Retina (tissue), 1 donor: ENCODE measurements around the gene TNFAIP1.
"Not testable (repeated sequence)": the region's sequence is repeated elsewhere in the genome, so short reads cannot be mapped to it uniquely, and the experiment has no call there.

Experiments
- DNase-seq: peaks from one replicate; pipeline ENCODE4 v3.0.0-alpha.2; 2016

Gene TNFAIP1

DNA sequence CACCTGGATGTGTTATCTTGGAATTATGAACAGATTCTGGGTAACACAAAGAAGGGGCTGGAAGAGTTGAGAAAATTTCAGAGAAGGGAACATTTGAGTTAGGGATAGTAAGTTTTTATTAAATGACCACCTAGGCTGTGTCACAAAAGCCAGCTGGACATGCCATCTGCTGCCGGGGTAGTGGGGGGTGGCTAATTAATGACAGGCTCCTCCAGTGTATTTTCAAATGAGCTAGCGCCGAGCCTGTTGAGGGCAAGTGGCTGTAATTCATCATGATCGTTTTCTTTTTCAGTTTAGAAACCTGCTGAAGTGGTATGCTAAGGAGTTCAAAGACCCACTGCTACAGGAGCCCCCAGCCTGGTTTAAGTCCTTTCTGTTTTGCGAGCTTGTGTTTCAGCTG is 10.3 kb upstream of the TNFAIP1 start:
- peak; percentile 17 for DNase-seq

- no peak for DNase-seq
These were observed 9.4 kb upstream of the TNFAIP1 start for GRCh38 chr17:28326114-28326513.

GRCh38 chr17:28327031-28327607 is 8.4 kb upstream of the TNFAIP1 start:
- DNase-seq: no peak

DNA sequence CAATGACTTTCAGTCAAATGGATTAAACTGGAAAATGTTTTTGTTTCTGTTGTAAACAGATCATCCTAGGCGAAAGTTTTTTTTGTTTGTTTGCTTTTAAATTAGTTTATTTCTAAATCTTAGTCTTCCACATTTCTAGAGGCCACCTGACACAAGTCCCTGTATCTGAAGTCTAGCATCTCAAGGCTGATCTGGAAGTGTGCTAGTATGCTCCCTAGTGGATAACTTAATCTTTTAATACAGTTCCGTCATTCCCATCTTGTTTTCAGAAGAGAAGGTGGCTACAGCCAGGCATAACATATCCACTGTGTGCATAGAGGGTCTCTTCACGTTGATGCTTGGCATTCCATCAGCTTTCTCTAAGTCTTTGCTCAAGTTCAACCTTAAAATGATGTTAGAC is 7.9 kb upstream of the TNFAIP1 start:
- DNase-seq: no peak

GRCh38 chr17:28328325-28328724 is 7.2 kb upstream of the TNFAIP1 start:
- no peak for DNase-seq

DNA sequence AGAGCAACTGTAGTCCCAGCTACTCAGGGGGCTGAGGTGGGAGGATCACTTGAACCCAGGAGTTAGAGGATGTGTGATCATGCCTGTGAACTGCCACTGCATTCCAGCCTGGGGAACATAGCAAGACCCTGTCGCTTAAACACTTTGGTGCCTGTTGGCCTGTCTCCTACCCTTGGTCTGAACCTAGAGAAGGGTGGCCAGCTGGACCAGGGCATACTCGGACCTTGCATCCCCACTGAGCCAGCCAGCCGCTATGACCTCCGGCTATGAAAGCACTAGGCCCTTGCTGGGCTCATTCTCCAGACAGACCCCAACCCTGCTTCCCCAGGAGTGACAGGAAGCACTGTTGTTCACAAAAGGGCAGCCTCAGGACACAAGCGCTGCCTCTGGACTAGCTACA is 4.9 kb upstream of the TNFAIP1 start:
- DNase-seq: no peak

DNA sequence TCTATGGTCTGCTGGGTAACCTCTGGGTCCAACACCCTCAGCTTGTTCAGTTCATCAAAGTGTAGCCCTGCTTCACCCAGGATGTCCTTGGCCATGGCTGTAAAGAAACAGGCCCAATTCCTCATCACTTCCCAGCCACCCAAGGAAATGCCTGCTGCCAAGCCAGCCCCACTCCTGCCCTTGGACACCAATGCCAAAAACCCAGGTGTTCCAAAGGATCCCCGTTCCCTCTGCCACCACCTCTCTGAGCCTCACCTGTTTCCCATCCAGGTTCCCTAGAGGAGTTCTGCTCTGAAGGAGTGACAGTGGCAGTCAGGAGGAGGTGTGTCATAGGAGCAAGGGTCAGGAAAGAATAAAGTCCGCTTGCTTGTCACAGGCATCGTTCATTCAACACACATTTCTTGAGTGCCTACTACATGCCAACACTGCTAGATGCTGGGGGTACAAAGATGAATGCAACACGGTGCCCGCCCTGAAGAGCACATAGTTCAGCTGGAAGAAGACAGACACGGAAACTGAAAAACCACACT is 3.6 kb upstream of the TNFAIP1 start:
- DNase-seq: no peak

- DNase-seq: no peak
These were observed 2.3 kb upstream of the TNFAIP1 start for GRCh38 chr17:28333083-28333746.

DNA sequence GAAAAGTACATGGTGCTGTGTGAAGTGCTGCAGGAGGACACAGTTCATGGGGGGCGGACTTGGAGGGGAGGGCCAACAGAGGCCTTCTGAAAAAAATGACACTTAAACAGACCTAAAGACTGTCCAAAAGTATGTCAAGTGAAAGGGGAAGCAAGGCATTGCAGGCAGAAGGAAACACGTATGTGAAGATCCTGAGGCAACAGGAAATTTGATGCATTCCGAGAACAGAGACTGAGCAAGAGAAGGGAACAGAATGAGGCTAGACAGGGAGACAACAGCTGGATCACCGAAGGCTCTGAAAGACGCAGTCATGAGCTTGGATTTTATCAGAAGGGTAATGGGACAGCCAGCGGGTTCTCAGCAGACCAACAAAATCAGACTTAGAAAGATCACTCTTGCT is 1.4 kb upstream of the TNFAIP1 start:
- no peak for DNase-seq

- no peak for DNase-seq
These were observed 828 bp upstream of the TNFAIP1 start for GRCh38 chr17:28334666-28335200.

DNA sequence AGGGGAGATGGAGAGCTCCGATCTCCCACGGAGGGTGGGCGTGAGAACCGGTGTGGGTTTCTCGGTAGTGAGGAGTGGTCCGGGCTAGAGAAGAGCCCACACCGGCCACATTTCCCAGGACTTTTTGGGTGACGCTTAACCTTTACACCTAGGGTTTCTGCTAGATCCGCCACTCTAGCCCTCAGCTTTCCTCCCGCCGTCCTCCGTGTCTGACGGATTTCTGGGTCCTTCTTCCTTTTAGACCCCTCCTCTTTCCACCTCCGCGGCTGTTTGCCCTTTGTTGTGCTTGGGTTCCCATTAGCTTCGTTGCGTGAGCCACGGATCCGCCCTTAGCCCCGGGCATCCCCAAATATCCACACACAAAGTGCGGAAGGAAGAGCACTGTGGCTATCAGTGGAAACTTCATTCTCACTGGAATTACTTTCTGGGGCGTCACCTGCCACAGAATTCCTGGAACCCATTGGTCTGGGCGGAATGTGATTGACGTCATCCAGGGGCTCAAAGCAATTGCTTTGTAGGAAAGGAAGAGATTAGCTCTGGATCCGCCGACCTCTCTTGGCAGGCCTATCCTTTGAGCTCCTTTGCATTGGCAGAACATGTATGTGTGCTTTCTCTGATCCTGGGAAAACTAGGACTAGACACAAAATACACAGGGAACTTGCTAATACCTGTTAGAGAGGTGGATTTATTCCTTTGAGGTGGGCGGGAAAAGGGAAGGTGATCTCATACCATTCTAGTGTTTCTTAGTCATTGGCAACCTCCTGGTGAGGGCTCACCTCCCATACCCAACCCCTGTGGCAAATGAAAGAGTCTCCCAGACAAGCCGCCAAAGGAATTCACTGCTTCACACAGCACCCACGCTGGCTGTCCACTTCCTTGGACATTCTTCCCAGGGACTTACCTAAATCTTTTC is 654 bp downstream of the TNFAIP1 start:
- DNase-seq: no peak

GRCh38 chr17:28338056-28338768 is 2.7 kb downstream of the TNFAIP1 start:
- DNase-seq: no peak

DNA sequence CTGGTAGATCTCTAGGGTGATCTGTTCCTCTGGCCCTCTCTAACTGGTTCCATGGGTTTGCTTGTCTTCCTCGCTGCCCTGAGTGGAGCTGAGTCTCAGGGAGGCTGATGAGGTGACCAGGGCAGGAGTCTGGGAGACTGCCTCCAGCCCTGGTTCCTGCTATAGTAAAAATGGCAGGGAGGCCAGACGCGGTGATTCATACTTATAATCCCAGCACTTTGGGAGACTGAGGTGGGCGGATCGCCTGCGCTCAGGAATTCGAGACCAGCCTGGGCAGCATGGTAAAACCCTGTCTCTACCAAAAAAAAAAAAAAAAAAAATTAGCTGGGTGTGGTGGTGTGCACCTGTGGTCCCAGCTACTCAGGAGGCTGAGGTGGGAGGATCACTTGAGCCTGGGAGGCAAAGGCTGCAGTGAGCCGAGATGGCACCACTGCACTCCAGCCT is 3.2 kb downstream of the TNFAIP1 start:
- DNase-seq: not testable (repeated sequence)

DNA sequence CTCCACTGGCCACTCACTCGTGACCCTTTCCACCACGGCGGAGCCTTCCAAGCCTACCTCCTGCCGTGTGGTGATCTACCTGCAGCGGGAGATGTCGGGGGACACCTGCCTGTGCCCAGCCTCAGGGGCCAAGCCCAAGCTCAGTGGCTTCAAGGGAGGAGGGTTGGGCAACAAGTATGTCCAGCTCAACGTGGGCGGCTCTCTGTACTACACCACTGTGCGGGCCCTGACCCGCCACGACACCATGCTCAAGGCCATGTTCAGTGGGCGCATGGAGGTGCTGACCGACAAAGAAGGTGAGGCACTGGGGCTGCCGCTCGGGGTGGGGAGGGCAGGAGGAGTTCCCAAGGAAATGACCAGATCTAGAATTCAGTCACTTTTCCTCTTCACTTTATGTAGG is 3.9 kb downstream of the TNFAIP1 start:
- DNase-seq: no peak

- DNase-seq: no peak
These were observed 4.8 kb downstream of the TNFAIP1 start for GRCh38 chr17:28340374-28340773.

DNA sequence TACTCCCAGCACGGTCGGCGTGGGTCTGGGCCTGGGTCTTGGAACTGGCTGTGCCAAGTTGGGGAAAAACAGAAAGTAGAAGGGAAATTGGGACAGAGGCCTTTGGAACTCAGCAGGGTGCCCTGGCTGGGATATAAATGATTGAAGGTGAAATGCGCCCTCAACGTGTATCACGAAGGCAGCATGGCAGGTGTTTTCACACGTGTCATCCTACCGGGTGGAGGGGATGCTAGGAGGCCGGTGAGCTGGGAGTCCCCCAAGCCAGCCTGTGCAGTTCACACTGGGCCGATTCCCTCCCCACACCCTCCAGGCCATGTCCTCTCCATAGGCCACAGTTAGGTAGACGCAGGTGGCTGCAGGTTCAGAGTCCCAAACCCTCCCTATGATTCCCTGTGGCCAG is 6.0 kb downstream of the TNFAIP1 start:
- no peak for DNase-seq

DNA sequence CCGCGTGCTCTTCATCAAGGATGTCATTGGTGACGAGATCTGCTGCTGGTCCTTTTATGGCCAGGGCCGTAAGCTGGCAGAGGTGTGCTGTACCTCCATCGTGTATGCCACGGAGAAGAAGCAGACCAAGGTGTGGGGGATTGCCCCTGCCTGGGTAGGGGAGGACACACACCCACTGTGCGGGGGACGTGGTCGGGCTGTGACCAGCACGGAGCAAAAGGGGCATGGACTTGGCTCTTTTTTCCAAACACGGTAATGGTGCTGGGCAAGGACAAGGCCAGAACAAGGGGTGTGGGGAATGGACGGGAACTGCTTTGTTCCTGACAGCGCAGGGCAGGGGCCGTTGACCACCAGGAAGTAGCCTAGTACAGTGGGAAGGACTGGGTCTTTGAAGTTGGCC is 6.8 kb downstream of the TNFAIP1 start:
- no peak for DNase-seq

DNA sequence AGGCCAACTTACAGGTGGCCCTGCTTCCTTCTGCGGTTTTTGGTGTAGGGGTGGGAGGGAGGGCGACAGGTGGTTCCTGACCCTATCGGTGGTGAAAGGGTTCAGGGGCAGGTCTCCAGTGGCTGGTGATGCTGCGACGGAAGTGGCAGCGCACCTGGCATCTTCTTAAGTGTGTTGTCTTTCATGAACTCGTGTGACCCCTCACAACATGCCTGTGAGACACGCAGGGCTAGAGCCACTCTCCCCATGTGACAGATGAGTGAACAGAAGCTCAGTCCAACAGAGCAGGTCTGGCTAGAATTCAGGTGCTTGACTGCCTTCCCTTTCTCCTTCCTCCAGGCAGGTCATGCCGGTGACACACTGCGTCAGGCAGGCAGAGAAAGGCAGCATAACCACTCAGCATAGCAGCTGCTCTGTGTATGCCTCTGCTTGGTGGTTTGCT is 8.0 kb downstream of the TNFAIP1 start:
- DNase-seq: no peak

DNA sequence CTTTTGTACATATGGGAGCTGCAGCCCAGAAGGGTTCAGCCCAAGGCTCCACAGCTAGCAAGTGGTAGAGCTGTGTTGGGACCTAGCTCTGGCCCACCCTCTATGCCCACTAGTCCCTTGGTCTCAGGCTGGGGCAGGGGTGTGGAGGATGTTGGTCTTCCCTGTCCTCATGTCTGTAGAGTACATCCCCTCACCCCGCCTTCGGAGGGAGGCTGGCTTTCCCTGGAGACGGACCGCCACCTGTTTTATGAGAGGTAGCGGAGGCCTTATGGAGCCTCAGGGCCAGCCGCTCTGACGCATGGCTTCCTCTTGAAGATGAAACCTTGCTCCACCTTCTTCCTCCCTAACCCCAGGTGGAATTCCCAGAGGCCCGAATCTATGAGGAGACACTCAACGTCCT is 8.4 kb downstream of the TNFAIP1 start:
- no peak for DNase-seq

GRCh38 chr17:28344435-28344901 is 8.9 kb downstream of the TNFAIP1 start:
- DNase-seq: no peak

DNA sequence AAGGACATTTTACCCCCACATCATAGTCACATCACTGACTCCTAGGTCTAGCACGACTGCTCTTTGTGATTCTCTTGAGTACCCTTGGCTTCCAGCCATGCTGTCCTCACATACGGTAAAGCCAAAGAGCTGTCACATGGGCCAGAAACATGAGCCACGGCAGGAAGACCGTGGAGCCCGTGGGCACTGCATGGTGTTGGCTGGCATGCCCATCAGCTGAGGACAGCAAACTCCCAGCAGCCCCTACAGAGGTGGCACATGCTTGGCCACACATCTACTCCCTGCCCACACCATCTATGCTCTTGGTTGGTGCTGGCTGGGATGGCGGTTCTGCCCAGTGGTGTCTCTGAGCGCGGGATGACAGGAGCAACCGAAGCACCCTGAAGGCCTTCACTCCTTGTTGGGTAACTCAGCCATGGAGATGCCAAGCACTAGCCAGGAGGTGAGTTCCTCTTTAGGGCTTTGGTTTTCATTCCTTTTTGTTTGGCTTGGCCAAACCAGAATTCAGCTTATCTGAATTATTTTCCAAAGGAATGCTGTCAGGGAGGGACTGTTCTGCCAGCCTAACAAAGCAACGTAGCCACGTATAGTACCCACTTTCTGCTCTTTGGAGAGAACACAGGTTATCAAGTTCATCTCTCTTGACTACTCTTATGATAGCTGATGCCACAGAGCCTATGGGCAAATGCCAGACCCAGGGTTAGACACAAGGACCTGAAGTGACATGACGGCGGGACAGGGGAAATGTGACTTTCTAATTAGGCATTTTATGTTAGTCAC is 10.0 kb downstream of the TNFAIP1 start:
- DNase-seq: no peak

GRCh38 chr17:28346199-28346580 is 10.6 kb downstream of the TNFAIP1 start:
- no peak for DNase-seq
